ENCODE measurements around the gene MIS18A. TPM values are rescaled to one million over a fixed set of nuclear protein-coding genes. Genes with fewer than 3 reads are reported as not detected.
A peak's percentile ranks its signal among the peaks of the same experiment; 100 is the strongest.

MIS18A gene
- total and polyA plus RNA-seq, 7 donors = 2.4 to 12.0 (median 6.4) TPM

GRCh38 chr21:32321480-32321879 is 42.6 kb upstream of the MIS18A start:
- H3K4me1 ChIP-seq = no peaks in the 10 kb centered on the region
- no peak for DNase-seq
- no peak for TF ChIP-seq POLR2A (IDR thresholded peaks at IDR 0.05)
- no peak for TF ChIP-seq CTCF (IDR thresholded peaks at IDR 0.05)
- TF ChIP-seq POLR2AphosphoS5 (IDR thresholded peaks at IDR 0.05) = no peak
- no peak for TF ChIP-seq EP300 (IDR thresholded peaks at IDR 0.05)
- 96 to 97% methylated on average over 13 of the region's 13 CpGs for WGBS, 2 donors
- H3K9me3 ChIP-seq = no peaks in the 10 kb centered on the region
- intact Hi-C loops (cut with DNase I) = no loop called here
- no peaks in the 10 kb centered on the region for H3K27me3 ChIP-seq
- H3K36me3 ChIP-seq = peaks cover 39 to 97% (median 70%) of the 10 kb centered on the region in 4 donors
- H3K27ac ChIP-seq = no peak overlapping the region
- no peak overlapping the region for H3K4me3 ChIP-seq

DNA sequence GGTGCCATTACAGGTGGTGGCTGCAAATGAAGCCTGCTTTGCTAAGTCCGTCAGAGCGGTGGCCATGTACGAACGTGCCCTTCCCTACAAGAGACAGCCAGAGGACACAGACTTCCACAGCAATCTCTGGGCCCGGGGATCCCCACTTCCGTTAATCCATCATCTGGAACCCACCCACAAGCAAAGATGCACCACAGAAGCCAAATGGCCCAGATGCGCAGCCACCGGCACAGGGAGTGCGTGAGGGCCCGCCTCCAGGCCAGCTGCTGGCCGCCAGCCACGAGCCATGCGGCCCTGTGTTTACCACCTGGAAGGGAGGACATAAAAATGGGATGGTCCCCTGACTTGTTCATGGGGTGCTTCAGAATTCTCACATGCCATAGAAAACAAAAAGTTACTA is 41.9 kb upstream of the MIS18A start:
- Histone ChIP-seq H3K4me1 (no peaks in the 10 kb centered on the region), H3K4me3 (no peak overlapping the region), H3K27me3 (no peaks in the 10 kb centered on the region), H3K36me3 (peaks cover 39 to 100% (median 75%) of the 10 kb centered on the region in 4 donors), H3K27ac (no peak overlapping the region), H3K9me3 (no peaks in the 10 kb centered on the region)
- DNase-seq = no peak
- WGBS, 2 donors = 91 to 92% methylated on average over 13 of the region's 13 CpGs
- intact Hi-C loops (cut with DNase I) = no loop called here
- TF ChIP-seq POLR2AphosphoS5 (IDR thresholded peaks at IDR 0.05) (no peak), EP300 (IDR thresholded peaks at IDR 0.05) (no peak), POLR2A (IDR thresholded peaks at IDR 0.05) (no peak), CTCF (IDR thresholded peaks at IDR 0.05) (no peak)

- Histone ChIP-seq H3K4me3 (no peak overlapping the region), H3K27ac (no peak overlapping the region), H3K9me3 (no peaks in the 10 kb centered on the region), H3K27me3 (no peaks in the 10 kb centered on the region), H3K36me3 (peaks cover 35 to 100% (median 77%) of the 10 kb centered on the region in 4 donors), H3K4me1 (no peaks in the 10 kb centered on the region)
- intact Hi-C loops (cut with DNase I) = no loop called here
- no peak for DNase-seq
- TF ChIP-seq CTCF (IDR thresholded peaks at IDR 0.05) (no peak), POLR2AphosphoS5 (IDR thresholded peaks at IDR 0.05) (peak in 2 of 4 donors; percentile 27 to 30)
- 90 to 93% methylated on average over 6 of the region's 6 CpGs for WGBS, 2 donors
These were observed 41.2 kb upstream of the MIS18A start for GRCh38 chr21:32320059-32320458.

GRCh38 chr21:32319012-32319411 is 40.2 kb upstream of the MIS18A start:
- DNase-seq = no peak
- Histone ChIP-seq H3K27ac (no peak overlapping the region), H3K4me3 (no peak overlapping the region), H3K4me1 (no peaks in the 10 kb centered on the region), H3K9me3 (no peaks in the 10 kb centered on the region), H3K27me3 (no peaks in the 10 kb centered on the region), H3K36me3 (peaks cover 25 to 100% (median 74%) of the 10 kb centered on the region in 4 donors)
- TF ChIP-seq POLR2AphosphoS5 (IDR thresholded peaks at IDR 0.05) = no peak
- TF ChIP-seq CTCF (IDR thresholded peaks at IDR 0.05) = no peak
- TF ChIP-seq POLR2A (IDR thresholded peaks at IDR 0.05) = no peak
- TF ChIP-seq EP300 (IDR thresholded peaks at IDR 0.05) = no peak
- 95 to 96% methylated on average over 7 of the region's 7 CpGs for WGBS, 2 donors
- intact Hi-C loops (cut with DNase I) = no loop called here

DNA sequence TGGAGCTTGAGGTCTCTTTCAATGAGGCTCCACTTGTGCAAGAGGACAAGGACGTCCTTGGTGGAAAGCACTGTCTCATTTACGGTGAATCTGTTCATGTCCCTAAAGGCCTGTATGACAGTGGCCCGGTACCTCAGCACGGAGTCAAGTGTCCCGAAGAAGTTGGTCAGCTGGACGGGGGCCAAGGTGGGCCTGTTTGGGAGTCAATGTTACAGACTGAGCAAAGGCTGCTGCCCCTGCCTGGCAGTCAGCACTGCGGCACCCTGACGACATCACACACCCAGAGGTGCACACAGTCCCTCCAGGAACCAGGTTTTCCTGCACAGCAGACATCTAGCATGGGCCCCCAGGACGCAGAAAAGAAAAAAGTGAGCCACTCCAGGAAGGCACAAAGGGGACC is 38.9 kb upstream of the MIS18A start:
- H3K36me3 ChIP-seq = peaks cover 18 to 100% (median 61%) of the 10 kb centered on the region in 4 donors
- 86 to 93% methylated on average over 9 of the region's 9 CpGs for WGBS, 2 donors
- intact Hi-C loops (cut with DNase I) = no loop called here

More for the DNA sequence above, 38.9 kb upstream of the MIS18A start:
- no peak overlapping the region for H3K27ac ChIP-seq
- H3K27me3 ChIP-seq = no peaks in the 10 kb centered on the region
- H3K4me1 ChIP-seq = no peaks in the 10 kb centered on the region
- H3K9me3 ChIP-seq = no peaks in the 10 kb centered on the region
- no peak for TF ChIP-seq POLR2AphosphoS5 (IDR thresholded peaks at IDR 0.05)
- no peak for TF ChIP-seq CTCF (IDR thresholded peaks at IDR 0.05)
- TF ChIP-seq EP300 (IDR thresholded peaks at IDR 0.05) = no peak
- no peak for TF ChIP-seq POLR2A (IDR thresholded peaks at IDR 0.05)
- no peak for DNase-seq
- H3K4me3 ChIP-seq = no peak overlapping the region
